ENCODE data around the gene MFRP.

DNA sequence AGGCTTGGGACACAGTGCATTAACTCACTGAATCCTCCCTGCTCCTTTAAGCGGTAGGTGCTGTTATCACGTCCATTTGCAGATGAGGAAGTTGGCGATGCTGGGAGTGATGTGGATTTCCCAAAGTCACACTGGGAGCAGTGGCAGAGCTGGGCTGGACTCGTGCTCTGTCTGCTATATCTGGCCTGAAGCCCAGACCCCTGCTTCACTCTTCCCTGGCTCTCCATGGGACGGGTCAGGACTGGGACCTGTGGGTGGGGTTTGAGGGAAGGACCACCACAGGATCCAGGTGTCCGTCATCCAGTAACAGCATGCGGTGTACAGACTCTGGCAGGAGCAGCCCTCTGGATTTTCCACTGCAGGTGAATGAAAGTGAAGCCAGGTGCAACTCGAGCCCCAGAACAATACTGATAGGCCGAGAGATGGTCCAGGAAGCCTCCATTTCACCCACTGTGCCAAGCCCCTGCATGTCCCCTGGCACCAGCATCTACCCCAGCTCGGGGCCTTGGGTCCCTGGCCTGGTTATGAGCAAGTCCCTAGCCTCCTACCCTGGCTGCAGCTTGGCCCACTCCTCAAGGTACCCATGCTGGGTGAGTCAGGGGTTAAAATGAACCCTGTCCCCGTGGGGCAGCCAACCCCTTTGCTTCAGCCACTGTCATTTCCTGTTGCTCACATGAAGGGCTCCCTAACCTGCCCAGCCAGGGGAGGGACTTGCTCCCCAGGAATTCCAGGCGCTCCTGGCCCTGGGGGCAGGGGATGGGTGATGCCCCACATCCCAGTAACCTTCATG lies 30.8 kb upstream of the MFRP start:
- TF ChIP-seq CTCF (conservative IDR thresholded peaks at IDR 0.05 in 1 of 2, IDR thresholded peaks at IDR 0.05 in 1 of 2; ENCODE audit: low read depth in 1 of 2, low read length in 2 of 2) (no peak), EZH2 (IDR thresholded peaks at IDR 0.05; ENCODE audit: low read length, missing control alignments) (no peak)
